CD4-positive, alpha-beta T cell (primary cell): ENCODE data around the gene SLC38A9. TPM values are rescaled to one million over a fixed set of nuclear protein-coding genes. Genes with fewer than 3 reads are reported as not detected.
"Not testable (repeated sequence)": the region's sequence is repeated elsewhere in the genome, so short reads cannot be mapped to it uniquely, and the experiment has no call there.

Experiments
- ATAC-seq: fragments of 200-7000 bp; cut with Tn5 transposase; one replicate; pipeline ENCODE4 v1.10.0; 2022; ENCODE audit warnings: mild to moderate bottlenecking; ENCODE audit not compliant: poor library complexity
- CTCF ChIA-PET: fragments of 350-600 bp; sonication (Branson Sonifier 250); formaldehyde crosslinking; loops from one replicate; lab custom pipeline; 2021; ENCODE audit warnings: antibody characterized with exemption, inconsistent platforms; lab: Charles Lee
- POLR2A ChIA-PET: fragments of 350-600 bp; sonication (Branson Sonifier 250); formaldehyde crosslinking; loops from one replicate; lab custom pipeline; 2021; ENCODE audit warnings: antibody characterized with exemption, inconsistent platforms; lab: Charles Lee
- DNase-seq, 14 experiments: peaks; one replicate each; pipeline ENCODE4 v3.0.0-alpha.2; 2013 to 2020; ENCODE audit warnings: mixed read lengths in 2 of 14
- H3K27ac ChIP-seq, 2 donors: one replicate each; pipeline versions ENCODE4 v1.5.1 to v1.7.0; 2013; ENCODE audit warnings: low read length in 2 of 2, low read depth in 1 of 2, mild to moderate bottlenecking in 1 of 2
- H3K27me3 ChIP-seq, 2 experiments: 1 replicate in 1 of 2; 2 replicates in 1 of 2; pipeline versions ENCODE4 v1.6.1 to v1.7.0; 2013; ENCODE audit warnings: low read length in 2 of 2, control low read depth in 1 of 2, mild to moderate bottlenecking in 1 of 2, moderate library complexity in 1 of 2; ENCODE audit not compliant: insufficient read depth in 2 of 2, control insufficient read depth in 1 of 2
- H3K36me3 ChIP-seq: one replicate; pipeline ENCODE4 v1.6.1; 2013; ENCODE audit warnings: low read length, control low read depth; ENCODE audit not compliant: insufficient read depth
- H3K4me1 ChIP-seq: one replicate; pipeline ENCODE4 v1.6.1; 2013; ENCODE audit warnings: low read length, control low read depth; ENCODE audit not compliant: insufficient read depth
- H3K4me3 ChIP-seq: one replicate; pipeline ENCODE4 v1.5.1; 2013; ENCODE audit warnings: mild to moderate bottlenecking, low read length, moderate library complexity
- H3K9me3 ChIP-seq, 2 experiments: 1 replicate in 1 of 2; 2 replicates in 1 of 2; pipeline versions ENCODE4 v1.6.1 to v1.7.0; 2013; ENCODE audit warnings: low read length in 2 of 2, mild to moderate bottlenecking in 2 of 2, control low read depth in 1 of 2, moderate library complexity in 1 of 2; ENCODE audit not compliant: control insufficient read depth in 1 of 2, insufficient read depth in 1 of 2
- H3K27ac Mint-ChIP-seq: one replicate; pipeline ENCODE4 v1.8.0; 2020; ENCODE audit warnings: mixed read lengths
- H3K27me3 Mint-ChIP-seq: one replicate; pipeline ENCODE4 v1.8.0; 2021; ENCODE audit warnings: mixed read lengths
- H3K36me3 Mint-ChIP-seq: one replicate; pipeline ENCODE4 v1.8.0; 2021; ENCODE audit warnings: low read depth, mixed read lengths
- H3K4me1 Mint-ChIP-seq: one replicate; pipeline ENCODE4 v1.8.0; 2021; ENCODE audit warnings: low read depth, mixed read lengths
- H3K4me3 Mint-ChIP-seq: one replicate; pipeline ENCODE4 v1.8.0; 2020; ENCODE audit warnings: mild to moderate bottlenecking, mixed read lengths
- H3K9me3 Mint-ChIP-seq: one replicate; pipeline ENCODE4 v1.8.0; 2020; ENCODE audit warnings: mixed read lengths
- intact Hi-C, 2 experiments: fragments of 100-400 bp; cut with DNase I in 1 of 2; cut with micrococcal nuclease in 1 of 2; formaldehyde crosslinking; loops; one replicate each; pipeline versions ENCODE4 v1.15.1 to v1.9.0; 2023 to 2025; cut with DNase I, micrococcal nuclease
- total RNA-seq, 174 experiments: library from RNA in 2 of 174; stranded (reverse) in 2 of 174; gene quantifications; one replicate each; pipeline ENCODE4 v1.2.3 and lab custom pipeline; 2021 to 2026
- TF ChIP-seq, protein P1 (sequence below): fragments of 200-600 bp; IDR thresholded peaks from one replicate; pipeline ENCODE4 v1.8.0; 2022; ENCODE audit warnings: antibody characterized with exemption, mild to moderate bottlenecking

SLC38A9 gene
- total RNA-seq, 2 experiments from 2014 or later: 10.0 to 10.3 TPM

DNA sequence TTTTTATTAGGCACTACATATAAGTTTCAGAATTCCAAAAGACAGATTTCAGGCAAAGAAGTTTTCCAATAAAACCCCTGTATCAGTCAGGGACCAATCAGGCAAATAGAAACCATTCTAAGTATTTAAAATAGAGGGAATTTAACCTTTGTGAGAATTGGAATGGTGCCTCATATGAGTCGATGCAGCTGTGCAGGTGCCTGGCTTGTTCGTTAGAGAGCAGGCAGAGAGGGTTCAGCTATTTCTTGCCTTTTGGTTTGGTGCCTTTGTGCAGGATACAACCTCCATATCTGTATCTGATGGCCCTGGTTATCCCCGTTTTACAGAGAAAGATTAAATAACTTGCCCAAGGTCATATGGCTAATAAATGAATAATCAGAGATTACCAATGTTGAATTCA, 19.7 kb upstream of the SLC38A9 start:
- ChIA-PET CTCF (no interaction called here), POLR2A (no interaction called here)
- H3K4me1 ChIP-seq: no peaks in the 10 kb centered on the region
- H3K27me3 ChIP-seq: no peaks in the 10 kb centered on the region
- no peaks in the 10 kb centered on the region for H3K36me3 ChIP-seq
- H3K27me3 Mint-ChIP-seq: no peaks in the 10 kb centered on the region
- no peak overlapping the region for H3K27ac Mint-ChIP-seq
- TF ChIP-seq, protein P1, sequence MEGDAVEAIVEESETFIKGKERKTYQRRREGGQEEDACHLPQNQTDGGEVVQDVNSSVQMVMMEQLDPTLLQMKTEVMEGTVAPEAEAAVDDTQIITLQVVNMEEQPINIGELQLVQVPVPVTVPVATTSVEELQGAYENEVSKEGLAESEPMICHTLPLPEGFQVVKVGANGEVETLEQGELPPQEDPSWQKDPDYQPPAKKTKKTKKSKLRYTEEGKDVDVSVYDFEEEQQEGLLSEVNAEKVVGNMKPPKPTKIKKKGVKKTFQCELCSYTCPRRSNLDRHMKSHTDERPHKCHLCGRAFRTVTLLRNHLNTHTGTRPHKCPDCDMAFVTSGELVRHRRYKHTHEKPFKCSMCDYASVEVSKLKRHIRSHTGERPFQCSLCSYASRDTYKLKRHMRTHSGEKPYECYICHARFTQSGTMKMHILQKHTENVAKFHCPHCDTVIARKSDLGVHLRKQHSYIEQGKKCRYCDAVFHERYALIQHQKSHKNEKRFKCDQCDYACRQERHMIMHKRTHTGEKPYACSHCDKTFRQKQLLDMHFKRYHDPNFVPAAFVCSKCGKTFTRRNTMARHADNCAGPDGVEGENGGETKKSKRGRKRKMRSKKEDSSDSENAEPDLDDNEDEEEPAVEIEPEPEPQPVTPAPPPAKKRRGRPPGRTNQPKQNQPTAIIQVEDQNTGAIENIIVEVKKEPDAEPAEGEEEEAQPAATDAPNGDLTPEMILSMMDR: no peak
- H3K27ac ChIP-seq: no peak overlapping the region
- H3K9me3 Mint-ChIP-seq: no peaks in the 10 kb centered on the region
- no peak overlapping the region for H3K4me3 ChIP-seq
- no peaks in the 10 kb centered on the region for H3K4me1 Mint-ChIP-seq
- H3K9me3 ChIP-seq: peaks cover 0 to 4% of the 10 kb centered on the region in 2 experiments
- H3K36me3 Mint-ChIP-seq: no peaks in the 10 kb centered on the region
- intact Hi-C loops: no loop called here
- ATAC-seq (no peak), DNase-seq (no peak)
- no peak overlapping the region for H3K4me3 Mint-ChIP-seq

DNA sequence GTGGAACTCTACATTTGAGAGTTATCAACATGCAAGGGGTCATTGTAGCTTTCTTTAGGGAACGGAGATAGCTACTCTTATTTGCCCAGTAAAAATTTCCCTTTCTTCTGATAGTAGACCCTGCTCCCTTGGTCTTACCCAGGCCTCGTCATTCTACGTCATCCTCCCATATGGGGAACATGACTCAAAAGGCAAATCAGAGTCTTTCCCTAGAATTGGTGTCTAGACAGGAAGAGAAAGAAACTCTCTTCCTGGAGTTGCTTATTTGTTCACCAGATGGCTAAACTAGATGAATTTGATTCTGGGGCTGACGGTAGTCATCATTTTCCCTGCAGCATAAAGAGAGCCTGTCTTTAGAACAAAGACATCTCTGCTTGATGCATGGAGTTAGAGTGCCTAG, 12.2 kb upstream of the SLC38A9 start:
- no peak overlapping the region for H3K4me3 Mint-ChIP-seq
- DNase-seq: no peak
- H3K36me3 ChIP-seq: no peaks in the 10 kb centered on the region
- intact Hi-C loops: no loop called here
- H3K27me3 Mint-ChIP-seq: no peaks in the 10 kb centered on the region
- ChIA-PET POLR2A (no interaction called here), CTCF (no interaction called here)
- no peak for ATAC-seq
- H3K27ac ChIP-seq: no peak overlapping the region
- no peaks in the 10 kb centered on the region for H3K9me3 Mint-ChIP-seq
- TF ChIP-seq, protein P1: no peak
- H3K4me1 Mint-ChIP-seq: no peaks in the 10 kb centered on the region
- no peaks in the 10 kb centered on the region for H3K36me3 Mint-ChIP-seq
- H3K9me3 ChIP-seq: no peaks in the 10 kb centered on the region
- no peaks in the 10 kb centered on the region for H3K27me3 ChIP-seq
- no peaks in the 10 kb centered on the region for H3K4me1 ChIP-seq
- no peak overlapping the region for H3K4me3 ChIP-seq
- no peak overlapping the region for H3K27ac Mint-ChIP-seq

DNA sequence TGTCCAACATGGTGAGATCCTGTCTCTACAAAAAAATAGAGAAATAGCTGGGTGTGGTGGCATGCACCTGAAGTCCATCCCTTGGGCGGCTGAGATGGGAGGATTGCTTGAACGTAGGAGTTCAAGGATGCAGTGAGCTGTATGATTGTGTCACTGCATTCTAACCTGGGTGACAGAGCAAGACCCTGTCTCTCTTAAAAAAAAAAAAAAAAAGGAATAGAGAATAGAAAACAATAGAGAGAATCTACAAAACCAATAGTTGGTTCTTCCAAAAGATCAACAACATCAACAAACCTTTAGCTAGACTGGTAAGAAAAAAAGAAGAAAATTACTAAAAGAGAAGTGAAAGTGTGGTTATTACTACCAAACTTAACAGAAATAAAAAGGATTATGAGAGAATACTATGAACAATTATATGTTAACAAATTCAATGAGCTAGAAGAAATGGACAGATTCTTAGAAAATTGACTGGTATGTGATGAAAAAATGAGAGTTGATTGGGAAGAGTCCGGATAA, 8.1 kb upstream of the SLC38A9 start:
- ATAC-seq (no peak), DNase-seq (no peak)
- TF ChIP-seq, protein P1: no peak
- H3K27ac ChIP-seq: no peak overlapping the region
- no peak overlapping the region for H3K27ac Mint-ChIP-seq
- no peaks in the 10 kb centered on the region for H3K4me1 ChIP-seq
- H3K4me1 Mint-ChIP-seq: no peaks in the 10 kb centered on the region
- no peak overlapping the region for H3K4me3 Mint-ChIP-seq
- no peaks in the 10 kb centered on the region for H3K36me3 ChIP-seq
- no peaks in the 10 kb centered on the region for H3K27me3 Mint-ChIP-seq
- peaks cover 8% of the 10 kb centered on the region for H3K9me3 Mint-ChIP-seq
- H3K27me3 ChIP-seq: no peaks in the 10 kb centered on the region
- peaks cover 0 to 4% of the 10 kb centered on the region in 2 experiments for H3K9me3 ChIP-seq
- intact Hi-C loops: no loop called here
- no peak overlapping the region for H3K4me3 ChIP-seq
- ChIA-PET CTCF (interaction anchor here (0.6 kb wide), 1 partner anchor 11 kb away, joined by 3 read pairs; no protein-coding TSS in a partner anchor), POLR2A (no interaction called here)
- H3K36me3 Mint-ChIP-seq: no peaks in the 10 kb centered on the region

DNA sequence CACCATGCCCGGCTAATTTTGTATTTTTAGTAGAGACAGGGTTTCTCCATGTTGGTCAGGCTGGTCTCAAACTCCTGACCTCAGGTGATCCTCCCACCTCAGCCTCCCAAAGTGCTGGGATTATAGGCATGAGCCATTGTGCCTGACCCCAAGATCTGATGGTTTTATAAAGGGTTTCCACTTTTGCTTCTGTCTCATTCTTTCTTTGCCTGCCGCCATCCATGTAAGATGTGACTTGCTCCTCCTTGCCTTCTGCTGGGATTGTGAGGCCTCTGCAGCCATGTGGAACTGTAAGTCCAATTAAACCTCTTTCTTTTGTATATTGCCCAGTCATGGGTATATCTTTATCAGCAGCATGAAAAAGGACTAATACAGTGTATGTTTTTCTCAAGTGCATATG, 6.9 kb upstream of the SLC38A9 start:
- H3K4me3 ChIP-seq, H3K4me1 ChIP-seq, H3K9me3 Mint-ChIP-seq, H3K36me3 Mint-ChIP-seq, H3K36me3 ChIP-seq, POLR2A ChIA-PET, H3K27ac Mint-ChIP-seq, H3K4me3 Mint-ChIP-seq, H3K27me3 ChIP-seq, H3K27me3 Mint-ChIP-seq, DNase-seq, ATAC-seq, H3K27ac ChIP-seq, H3K4me1 Mint-ChIP-seq, CTCF ChIA-PET, H3K9me3 ChIP-seq: not testable (repeated sequence)
- intact Hi-C loops: loop anchor here in 1 of 2 experiments (10.0 kb wide), 1 partner anchor 1404 kb away; the partner anchor contains the start of gene ARL15
